Measurements from ENCODE around the gene GBGT1. TPM values are rescaled to one million over a fixed set of nuclear protein-coding genes. Genes with fewer than 3 reads are reported as not detected.

Gene GBGT1
- total RNA-seq, 1 experiment from 2014 or later = not detected

GRCh38 chr9:133204993-133205336 is 41.3 kb upstream of the GBGT1 start:
- no peak for DNase-seq
- Mint-ChIP-seq H3K27me3 (ENCODE audit: unreplicated experiment) (peaks cover 12% of the 10 kb centered on the region), H3K36me3 (ENCODE audit: insufficient read depth, unreplicated experiment) (peaks cover 4% of the 10 kb centered on the region), H3K9me3 (ENCODE audit: low read depth, unreplicated experiment) (no peaks in the 10 kb centered on the region), H3K4me3 (ENCODE audit: low read depth, unreplicated experiment) (no peak overlapping the region), H3K27ac (ENCODE audit: unreplicated experiment) (no peak overlapping the region), H3K4me1 (ENCODE audit: low read depth, unreplicated experiment) (peaks cover 5% of the 10 kb centered on the region)
- no TSS peak for BruUV-seq (replicated peaks)
- CTCF ChIA-PET = no interaction called here
- intact Hi-C loops (cut with micrococcal nuclease; ENCODE audit: unreplicated experiment) = no loop called here
- TF ChIP-seq, protein P1, sequence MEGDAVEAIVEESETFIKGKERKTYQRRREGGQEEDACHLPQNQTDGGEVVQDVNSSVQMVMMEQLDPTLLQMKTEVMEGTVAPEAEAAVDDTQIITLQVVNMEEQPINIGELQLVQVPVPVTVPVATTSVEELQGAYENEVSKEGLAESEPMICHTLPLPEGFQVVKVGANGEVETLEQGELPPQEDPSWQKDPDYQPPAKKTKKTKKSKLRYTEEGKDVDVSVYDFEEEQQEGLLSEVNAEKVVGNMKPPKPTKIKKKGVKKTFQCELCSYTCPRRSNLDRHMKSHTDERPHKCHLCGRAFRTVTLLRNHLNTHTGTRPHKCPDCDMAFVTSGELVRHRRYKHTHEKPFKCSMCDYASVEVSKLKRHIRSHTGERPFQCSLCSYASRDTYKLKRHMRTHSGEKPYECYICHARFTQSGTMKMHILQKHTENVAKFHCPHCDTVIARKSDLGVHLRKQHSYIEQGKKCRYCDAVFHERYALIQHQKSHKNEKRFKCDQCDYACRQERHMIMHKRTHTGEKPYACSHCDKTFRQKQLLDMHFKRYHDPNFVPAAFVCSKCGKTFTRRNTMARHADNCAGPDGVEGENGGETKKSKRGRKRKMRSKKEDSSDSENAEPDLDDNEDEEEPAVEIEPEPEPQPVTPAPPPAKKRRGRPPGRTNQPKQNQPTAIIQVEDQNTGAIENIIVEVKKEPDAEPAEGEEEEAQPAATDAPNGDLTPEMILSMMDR (IDR thresholded peaks at IDR 0.05; ENCODE audit: unreplicated experiment) = no peak

- intact Hi-C loops (cut with micrococcal nuclease; ENCODE audit: unreplicated experiment) = no loop called here
- BruUV-seq (replicated peaks) = no TSS peak
Measured at GRCh38 chr9:133204335-133204992, 40.8 kb upstream of the GBGT1 start.

GRCh38 chr9:133203506-133204075 is 39.9 kb upstream of the GBGT1 start:
- H3K27ac Mint-ChIP-seq (ENCODE audit: unreplicated experiment) = no peak overlapping the region
- CTCF ChIA-PET = no interaction called here

More at GRCh38 chr9:133204335-133204992, 40.8 kb upstream of the GBGT1 start:
- no peak for DNase-seq
- peaks cover under 1% of the 10 kb centered on the region for H3K4me1 Mint-ChIP-seq (ENCODE audit: low read depth, unreplicated experiment)
- CTCF ChIA-PET = no interaction called here
- no peak overlapping the region for H3K27ac Mint-ChIP-seq (ENCODE audit: unreplicated experiment)
- peaks cover 17% of the 10 kb centered on the region for H3K27me3 Mint-ChIP-seq (ENCODE audit: unreplicated experiment)
- no peak overlapping the region for H3K4me3 Mint-ChIP-seq (ENCODE audit: low read depth, unreplicated experiment)
- peaks cover 4% of the 10 kb centered on the region for H3K36me3 Mint-ChIP-seq (ENCODE audit: insufficient read depth, unreplicated experiment)
- TF ChIP-seq, protein P1 (IDR thresholded peaks at IDR 0.05; ENCODE audit: unreplicated experiment) = no peak
- no peaks in the 10 kb centered on the region for H3K9me3 Mint-ChIP-seq (ENCODE audit: low read depth, unreplicated experiment)

DNA sequence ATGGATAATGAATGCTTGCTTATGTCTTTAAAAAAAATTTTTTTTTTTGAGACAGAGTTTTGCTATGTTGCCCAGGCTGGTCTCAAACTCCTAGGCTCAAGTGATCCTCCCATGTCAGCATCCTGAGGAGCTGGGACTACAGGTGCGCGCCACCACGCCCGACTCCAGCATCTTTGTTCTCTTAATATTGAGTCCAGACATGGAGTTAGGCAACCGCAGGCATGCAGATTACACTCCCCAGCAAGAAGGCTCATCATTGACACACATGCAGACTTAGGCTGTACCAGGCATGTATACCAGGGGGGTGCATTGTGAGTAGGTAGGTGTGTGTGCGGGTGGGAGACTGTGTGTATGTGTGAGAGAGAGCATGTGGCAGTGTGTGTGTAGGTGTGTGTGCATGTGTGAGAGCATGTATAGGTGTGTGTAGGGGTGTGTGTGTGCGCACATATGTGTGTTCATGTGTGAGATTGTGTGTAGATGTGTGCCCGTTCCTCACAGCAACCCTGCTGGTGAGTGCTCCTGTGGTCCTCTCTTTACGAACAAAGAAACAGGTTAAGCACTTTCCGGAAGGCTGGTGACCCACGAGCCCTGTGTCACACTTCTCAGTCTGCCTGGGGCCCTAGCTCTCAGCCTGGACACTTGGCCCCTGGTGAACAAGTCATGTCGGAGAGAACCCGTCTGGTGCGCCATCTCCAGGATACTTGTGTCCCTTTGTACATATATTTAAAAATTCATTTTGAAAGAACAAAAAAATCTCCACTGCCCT is 39.2 kb upstream of the GBGT1 start:
- Mint-ChIP-seq H3K4me3 (ENCODE audit: low read depth, unreplicated experiment) (no peak overlapping the region), H3K4me1 (ENCODE audit: low read depth, unreplicated experiment) (no peaks in the 10 kb centered on the region), H3K27me3 (ENCODE audit: unreplicated experiment) (peaks cover 21% of the 10 kb centered on the region), H3K27ac (ENCODE audit: unreplicated experiment) (no peak overlapping the region), H3K36me3 (ENCODE audit: insufficient read depth, unreplicated experiment) (peaks cover 7% of the 10 kb centered on the region), H3K9me3 (ENCODE audit: low read depth, unreplicated experiment) (no peaks in the 10 kb centered on the region)
- TF ChIP-seq, protein P1 (IDR thresholded peaks at IDR 0.05; ENCODE audit: unreplicated experiment) = no peak
- CTCF ChIA-PET = no interaction called here
- BruUV-seq (replicated peaks) = no TSS peak
- intact Hi-C loops (cut with micrococcal nuclease; ENCODE audit: unreplicated experiment) = no loop called here
- DNase-seq = no peak

More at GRCh38 chr9:133203506-133204075, 39.9 kb upstream of the GBGT1 start:
- no TSS peak for BruUV-seq (replicated peaks)
- Mint-ChIP-seq H3K4me1 (ENCODE audit: low read depth, unreplicated experiment) (no peaks in the 10 kb centered on the region), H3K9me3 (ENCODE audit: low read depth, unreplicated experiment) (no peaks in the 10 kb centered on the region), H3K36me3 (ENCODE audit: insufficient read depth, unreplicated experiment) (peaks cover 7% of the 10 kb centered on the region), H3K27me3 (ENCODE audit: unreplicated experiment) (peaks cover 21% of the 10 kb centered on the region), H3K4me3 (ENCODE audit: low read depth, unreplicated experiment) (no peak overlapping the region)
- DNase-seq = no peak
- TF ChIP-seq, protein P1 (IDR thresholded peaks at IDR 0.05; ENCODE audit: unreplicated experiment) = no peak
- intact Hi-C loops (cut with micrococcal nuclease; ENCODE audit: unreplicated experiment) = no loop called here

All from Calu3 (cell line).